ENCODE data around the gene PDLIM1. TPM values are rescaled to one million over a fixed set of nuclear protein-coding genes. Genes with fewer than 3 reads are reported as not detected.
"Not testable (repeated sequence)": the region's sequence is repeated elsewhere in the genome, so short reads cannot be mapped to it uniquely, and the experiment has no call there.

PDLIM1 gene
- polyA plus RNA-seq, 3 donors from 2014 or later: 38.9 to 72.9 (median 41.2) TPM

DNA sequence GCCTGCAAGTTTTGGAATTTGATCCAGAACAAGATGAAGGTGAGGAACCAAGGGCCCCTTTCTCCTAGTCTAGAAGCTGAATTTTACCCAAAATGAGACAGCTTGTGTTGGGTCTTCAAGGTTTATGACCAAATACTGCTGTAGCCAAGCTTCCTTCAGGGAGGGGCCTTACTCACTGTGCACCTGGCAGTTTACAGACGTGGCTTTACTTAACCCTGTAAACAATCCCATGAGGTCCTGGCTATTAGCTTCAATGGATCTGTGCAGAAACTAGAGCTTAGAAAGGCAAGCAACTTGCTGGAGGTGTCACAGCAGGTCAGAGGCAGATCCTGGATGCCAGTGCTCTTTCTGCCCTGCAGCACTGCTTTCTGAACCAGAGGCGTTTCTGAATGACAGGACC, 46.7 kb downstream of the PDLIM1 start:
- Mint-ChIP-seq H3K27me3 (ENCODE audit: low read depth in 3 of 3) (peaks cover 0 to 2% (median 2%) of the 10 kb centered on the region in 3 donors), H3K9me3 (no peaks in the 10 kb centered on the region), H3K4me1 (peaks cover 0 to 7% of the 10 kb centered on the region in 2 donors), H3K4me3 (no peak overlapping the region), H3K27ac (no peak overlapping the region), H3K36me3 (peaks cover 11 to 14% (median 11%) of the 10 kb centered on the region in 3 donors)
- DNase-seq: no peak

DNA sequence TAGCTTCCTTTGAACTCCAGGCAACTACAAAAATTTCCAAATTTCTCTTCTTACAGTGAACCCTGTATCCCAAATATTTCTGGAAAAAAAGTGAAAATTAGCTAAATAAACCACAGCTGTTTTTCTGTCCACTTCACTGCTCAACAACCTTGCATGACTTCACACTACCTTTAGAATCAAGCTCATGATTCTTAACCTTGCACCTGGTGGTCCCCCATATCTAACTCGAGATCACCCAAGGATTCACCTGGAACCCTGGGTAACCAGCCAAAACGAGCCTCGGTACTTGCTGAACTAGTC, 47.5 kb downstream of the PDLIM1 start:
- Mint-ChIP-seq H3K9me3 (no peaks in the 10 kb centered on the region), H3K4me1 (peaks cover 0 to 7% of the 10 kb centered on the region in 2 donors), H3K36me3 (peaks cover 11 to 14% (median 14%) of the 10 kb centered on the region in 3 donors), H3K27ac (peak overlapping the region in 1 of 6 donors; percentile 49), H3K4me3 (no peak overlapping the region), H3K27me3 (ENCODE audit: low read depth in 3 of 3) (peaks cover 0 to 2% (median 2%) of the 10 kb centered on the region in 3 donors)
- no peak for DNase-seq

DNA sequence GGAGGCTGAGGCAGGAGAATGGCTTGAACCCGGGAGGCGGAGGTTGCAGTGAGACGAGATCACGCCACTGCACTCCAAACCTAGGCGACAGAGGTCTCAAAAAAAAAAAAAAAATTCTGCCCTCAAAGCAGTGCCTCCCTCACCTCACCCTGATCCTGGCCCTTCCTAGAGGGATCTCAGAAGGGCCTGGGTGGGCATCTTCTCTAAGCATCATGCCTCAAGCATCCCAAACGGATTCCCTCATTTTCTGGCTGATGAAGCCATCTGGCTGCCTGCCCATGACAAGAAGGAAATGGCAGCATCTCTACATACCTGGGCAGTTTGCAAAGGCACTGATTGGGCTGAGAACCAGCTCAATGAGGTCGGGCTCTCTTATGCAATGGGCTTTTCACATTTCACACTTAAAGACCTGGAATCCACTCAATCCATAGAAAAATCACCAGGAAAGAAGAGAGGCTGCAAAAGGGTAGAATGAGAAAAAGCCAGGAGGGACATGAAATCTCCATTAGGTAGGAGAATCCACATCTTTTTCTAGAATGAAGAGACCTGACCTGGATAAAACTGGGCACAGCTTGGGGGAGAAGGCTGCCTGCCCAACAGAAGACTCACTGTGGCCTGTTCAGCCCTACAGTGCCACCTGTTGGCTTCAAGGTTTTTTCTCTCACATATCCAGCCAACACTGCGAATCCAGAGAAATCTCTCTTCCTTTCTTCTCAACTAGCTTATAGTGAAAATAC, 48.1 kb downstream of the PDLIM1 start:
- Mint-ChIP-seq H3K27ac (no peak overlapping the region), H3K4me3 (no peak overlapping the region), H3K36me3 (peaks cover 11 to 14% (median 14%) of the 10 kb centered on the region in 3 donors), H3K4me1 (peaks cover 0 to 7% of the 10 kb centered on the region in 2 donors), H3K9me3 (no peaks in the 10 kb centered on the region), H3K27me3 (ENCODE audit: low read depth in 3 of 3) (peaks cover 0 to 2% (median 0%) of the 10 kb centered on the region in 3 donors)
- DNase-seq: no peak

GRCh38 chr10:95241533-95241932, 49.3 kb downstream of the PDLIM1 start:
- Mint-ChIP-seq H3K36me3 (peaks cover 11 to 19% (median 14%) of the 10 kb centered on the region in 3 donors), H3K27ac (no peak overlapping the region), H3K27me3 (ENCODE audit: low read depth in 3 of 3) (peaks cover 0 to 2% (median 0%) of the 10 kb centered on the region in 3 donors), H3K4me3 (no peak overlapping the region), H3K4me1 (peaks cover 0 to 1% of the 10 kb centered on the region in 2 donors), H3K9me3 (no peaks in the 10 kb centered on the region)
- DNase-seq: no peak

DNA sequence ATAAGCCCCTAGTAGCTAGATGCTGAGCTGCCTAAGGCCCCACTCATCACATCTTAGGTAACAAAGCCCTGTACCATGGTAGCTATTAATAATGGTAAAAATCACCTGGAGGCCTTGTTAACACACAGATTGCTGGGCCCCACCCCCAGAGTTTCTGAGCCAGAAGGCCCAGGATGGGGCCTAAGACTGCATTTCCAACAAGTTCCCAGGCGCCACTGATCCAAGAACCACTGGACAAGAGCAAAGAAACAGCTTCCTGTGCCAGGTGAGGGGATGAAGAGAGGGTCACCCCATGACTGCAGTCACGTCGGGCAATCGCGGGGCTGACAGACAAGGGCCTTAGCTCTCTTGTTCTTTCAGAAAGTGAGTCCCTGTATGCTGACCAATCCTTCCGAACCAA, 50.0 kb downstream of the PDLIM1 start:
- DNase-seq: no peak
- H3K4me1 Mint-ChIP-seq: no peaks in the 10 kb centered on the region

DNA sequence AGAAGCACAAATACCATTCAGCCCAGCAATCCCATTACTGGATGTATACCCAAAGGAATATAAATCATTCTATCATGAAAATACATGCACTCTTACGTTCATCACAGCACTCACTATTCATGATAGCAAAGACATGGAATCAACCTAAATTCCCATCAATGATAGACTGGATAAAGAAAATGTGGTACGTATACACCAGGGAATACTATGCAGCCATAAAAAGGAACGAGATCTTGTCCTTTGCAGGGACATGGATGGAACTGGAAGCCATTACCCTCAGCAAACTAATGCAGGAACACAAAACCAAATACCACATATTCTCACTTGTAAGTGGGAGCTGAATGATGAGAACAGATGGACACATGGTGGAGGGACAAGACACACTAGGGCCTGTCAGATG, 50.7 kb downstream of the PDLIM1 start:
- not testable (repeated sequence) for DNase-seq; H3K9me3 Mint-ChIP-seq; H3K27me3 Mint-ChIP-seq (ENCODE audit: low read depth in 3 of 3); H3K4me1 Mint-ChIP-seq; H3K27ac Mint-ChIP-seq; H3K4me3 Mint-ChIP-seq
- peaks cover 18 to 27% (median 19%) of the 10 kb centered on the region in 3 donors for H3K36me3 Mint-ChIP-seq

More for the DNA sequence above, 50.0 kb downstream of the PDLIM1 start:
- H3K36me3 Mint-ChIP-seq: peaks cover 17 to 25% (median 18%) of the 10 kb centered on the region in 3 donors
- H3K27me3 Mint-ChIP-seq (ENCODE audit: low read depth in 3 of 3): peaks cover 0 to 2% (median 0%) of the 10 kb centered on the region in 3 donors
- H3K9me3 Mint-ChIP-seq: no peaks in the 10 kb centered on the region
- H3K4me3 Mint-ChIP-seq: no peak overlapping the region
- H3K27ac Mint-ChIP-seq: no peak overlapping the region

DNA sequence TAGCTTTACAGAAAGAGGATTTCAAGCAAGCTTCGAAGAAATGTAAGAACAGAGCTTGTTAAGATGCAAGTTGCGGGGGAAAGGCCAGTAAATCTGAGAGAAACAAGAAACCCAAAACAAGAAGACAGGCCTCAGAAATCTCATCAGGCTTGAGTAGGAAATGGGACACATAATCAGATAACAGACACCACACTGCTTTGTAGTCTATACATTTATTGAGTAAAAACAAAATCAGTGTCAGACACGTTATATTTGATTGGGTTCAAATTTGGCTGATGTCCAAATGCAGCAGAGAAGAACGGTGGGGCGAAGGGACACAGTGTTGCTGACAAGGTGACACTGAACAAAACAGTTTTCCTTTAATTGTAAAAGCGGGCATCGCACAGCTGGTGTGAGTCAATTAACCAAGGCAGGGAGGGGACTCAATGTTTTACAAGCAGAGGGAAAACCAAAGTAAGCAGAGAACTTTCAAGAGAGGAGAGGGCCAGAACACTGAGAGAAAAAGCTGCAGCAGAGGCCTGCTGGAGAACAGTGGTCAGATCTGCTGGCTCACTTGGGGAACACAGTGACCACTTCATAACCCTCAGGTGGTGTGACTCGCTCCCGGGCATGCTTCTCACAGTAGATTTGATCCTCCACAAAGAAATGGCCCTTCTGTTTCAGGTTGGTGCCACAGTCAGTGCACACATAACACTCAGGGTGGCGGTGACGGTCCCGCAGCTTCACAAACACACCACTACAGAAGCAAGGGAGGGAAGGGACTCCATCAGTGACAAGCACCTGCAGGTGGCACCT, 53.2 kb downstream of the PDLIM1 start:
- Mint-ChIP-seq H3K4me1 (peaks cover 0 to 1% of the 10 kb centered on the region in 2 donors), H3K27ac (no peak overlapping the region), H3K9me3 (no peaks in the 10 kb centered on the region), H3K36me3 (peaks cover 21 to 34% (median 31%) of the 10 kb centered on the region in 3 donors), H3K4me3 (no peak overlapping the region), H3K27me3 (ENCODE audit: low read depth in 3 of 3) (peaks cover 0 to 2% (median 0%) of the 10 kb centered on the region in 3 donors)
- DNase-seq: no peak

DNA sequence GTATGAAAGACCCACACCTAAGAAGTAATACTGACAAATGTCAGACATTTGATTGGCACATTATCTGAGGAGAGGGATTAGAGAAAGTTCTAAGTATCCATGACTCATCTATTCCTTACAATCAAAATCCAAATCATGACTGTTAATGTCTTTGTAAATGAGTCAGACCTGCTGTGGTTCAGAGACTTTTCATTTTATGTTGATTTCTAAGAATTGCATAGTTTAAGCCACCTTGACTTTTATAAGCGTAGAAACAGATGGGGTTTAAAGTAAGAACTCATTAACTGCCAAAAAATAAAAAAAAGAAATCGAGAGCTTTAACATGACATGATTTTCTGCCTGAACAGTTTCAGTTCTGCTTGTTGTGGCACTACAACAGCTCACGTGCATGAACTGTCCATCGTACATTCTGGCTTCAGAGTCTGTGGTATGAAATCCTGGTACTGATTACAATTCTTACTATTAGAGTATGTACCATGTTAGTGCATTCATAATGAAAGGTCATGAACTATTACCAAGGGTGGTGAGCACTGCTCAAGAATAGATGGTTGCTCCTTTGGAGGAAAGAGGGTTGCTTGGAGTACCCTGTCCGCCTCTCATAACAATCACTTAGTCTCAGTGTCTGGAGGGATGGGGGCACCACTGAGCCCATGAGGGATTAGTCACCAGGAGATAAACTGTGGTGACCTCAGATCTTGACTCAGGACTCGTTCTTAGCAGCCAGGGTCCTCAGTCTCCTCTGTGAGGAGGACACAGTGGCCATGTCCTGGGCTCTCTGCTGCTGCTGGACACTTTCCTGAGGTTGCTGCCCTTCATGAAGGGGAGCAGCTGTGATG, 54.5 kb downstream of the PDLIM1 start:
- no peaks in the 10 kb centered on the region for H3K27me3 Mint-ChIP-seq (ENCODE audit: low read depth in 3 of 3)
- H3K4me1 Mint-ChIP-seq: peaks cover 2 to 7% of the 10 kb centered on the region in 2 donors
- no peak for DNase-seq
- H3K9me3 Mint-ChIP-seq: no peaks in the 10 kb centered on the region
- no peak overlapping the region for H3K4me3 Mint-ChIP-seq
- peaks cover 21 to 33% (median 31%) of the 10 kb centered on the region in 3 donors for H3K36me3 Mint-ChIP-seq
- no peak overlapping the region for H3K27ac Mint-ChIP-seq

DNA sequence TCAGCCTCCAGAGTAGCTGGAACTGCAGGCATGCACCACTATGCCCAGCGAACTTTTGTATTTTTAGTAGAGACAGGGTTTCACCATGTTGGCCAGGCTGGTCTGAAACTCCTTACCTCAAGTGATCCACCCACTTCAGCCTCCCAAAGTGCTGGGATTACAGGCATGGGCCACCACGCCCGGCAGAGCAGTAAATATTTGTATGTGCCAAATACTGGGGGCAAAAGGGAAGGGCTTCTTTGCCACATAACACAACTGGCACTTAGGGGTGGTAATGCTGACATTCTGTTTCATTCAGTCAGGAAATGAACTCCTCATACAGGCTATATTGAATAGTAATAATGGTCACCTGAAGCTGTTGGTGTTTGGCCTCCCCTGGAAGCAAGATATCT, 55.1 kb downstream of the PDLIM1 start:
- Mint-ChIP-seq H3K4me1 (peaks cover 9 to 14% of the 10 kb centered on the region in 2 donors), H3K27me3 (ENCODE audit: low read depth in 3 of 3) (peaks cover 0 to 1% (median 1%) of the 10 kb centered on the region in 3 donors), H3K27ac (no peak overlapping the region), H3K9me3 (no peaks in the 10 kb centered on the region), H3K36me3 (peaks cover 21 to 35% (median 33%) of the 10 kb centered on the region in 3 donors), H3K4me3 (no peak overlapping the region)
- no peak for DNase-seq

DNA sequence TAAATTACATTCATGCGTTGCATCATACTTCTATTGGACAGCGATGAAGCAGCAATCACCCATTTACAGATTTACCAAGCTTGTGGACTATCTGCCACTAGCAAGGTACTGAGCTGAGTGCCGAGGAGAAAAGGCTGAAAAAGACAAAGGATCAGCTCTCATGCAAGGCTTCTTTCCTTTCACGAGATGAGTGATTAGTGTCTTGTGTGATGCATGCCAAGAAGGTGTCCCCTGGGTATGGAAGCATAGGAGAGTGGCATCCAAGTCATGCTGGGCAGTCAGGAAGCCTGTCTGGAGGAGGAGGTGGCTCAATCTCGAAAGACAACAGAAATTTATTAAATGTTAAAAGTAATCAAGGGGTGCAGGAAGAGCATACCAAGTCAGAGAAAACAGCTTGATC, 55.9 kb downstream of the PDLIM1 start:
- H3K27me3 Mint-ChIP-seq (ENCODE audit: low read depth in 3 of 3): peaks cover 0 to 5% (median 2%) of the 10 kb centered on the region in 3 donors
- H3K36me3 Mint-ChIP-seq: peaks cover 18 to 29% (median 28%) of the 10 kb centered on the region in 3 donors
- no peak overlapping the region for H3K4me3 Mint-ChIP-seq
- H3K4me1 Mint-ChIP-seq: peaks cover 15 to 21% of the 10 kb centered on the region in 2 donors
- peak overlapping the region in 1 of 6 donors; percentile 34 for H3K27ac Mint-ChIP-seq
- H3K9me3 Mint-ChIP-seq: no peaks in the 10 kb centered on the region
- DNase-seq: no peak

- Mint-ChIP-seq H3K4me3 (no peak overlapping the region), H3K36me3 (peaks cover 9 to 27% (median 23%) of the 10 kb centered on the region in 3 donors), H3K27ac (no peak overlapping the region), H3K27me3 (ENCODE audit: low read depth in 3 of 3) (peaks cover 0 to 5% (median 2%) of the 10 kb centered on the region in 3 donors), H3K4me1 (peaks cover 15 to 22% of the 10 kb centered on the region in 2 donors), H3K9me3 (no peaks in the 10 kb centered on the region)
- no peak for DNase-seq
These were observed 57.3 kb downstream of the PDLIM1 start for GRCh38 chr10:95233377-95234034.

DNA sequence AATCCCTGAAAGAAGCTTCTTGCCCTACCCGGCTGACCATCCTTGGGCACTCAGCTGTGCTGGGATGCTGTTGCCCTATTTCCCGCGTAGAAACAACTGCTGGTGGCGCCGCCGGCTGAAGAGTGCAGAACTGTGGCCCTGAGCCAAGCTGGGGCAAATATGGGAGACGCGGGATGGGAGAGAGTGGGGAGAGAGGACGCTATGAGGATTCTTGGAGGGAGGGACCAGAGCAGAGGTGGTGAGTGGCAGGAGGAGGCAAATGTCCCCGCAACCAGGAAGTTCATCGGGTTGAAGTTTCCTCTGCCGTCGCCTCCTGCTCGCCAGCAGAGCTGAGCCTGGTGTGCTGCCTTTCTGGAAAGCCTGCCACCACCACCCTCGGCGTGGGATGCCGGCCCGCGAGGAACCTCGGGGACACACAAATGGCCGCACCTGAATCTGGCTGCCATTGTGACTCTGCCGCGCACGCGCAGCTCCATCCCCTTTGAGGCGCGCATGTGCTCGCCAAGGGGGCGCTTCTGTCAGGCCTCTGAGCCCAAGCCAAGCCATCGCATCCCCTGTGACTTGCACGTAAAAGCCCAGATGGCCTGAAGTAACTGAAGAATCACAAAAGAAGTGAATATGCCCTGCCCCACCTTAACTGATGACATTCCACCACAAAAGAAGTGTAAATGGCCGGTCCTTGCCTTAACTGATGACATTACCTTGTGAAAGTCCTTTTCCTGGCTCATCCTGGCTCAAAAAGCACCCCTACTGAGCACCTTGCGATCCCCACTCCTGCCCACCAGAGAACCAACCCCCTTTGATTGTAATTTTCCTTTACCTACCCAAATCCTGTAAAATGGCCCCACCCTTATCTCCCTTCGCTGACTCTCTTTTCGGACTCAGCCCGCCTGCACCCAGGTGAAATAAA, 59.9 kb downstream of the PDLIM1 start:
- H3K27me3 Mint-ChIP-seq (ENCODE audit: low read depth in 3 of 3); H3K9me3 Mint-ChIP-seq: not testable (repeated sequence)
- Mint-ChIP-seq H3K36me3 (peaks cover 8 to 18% (median 18%) of the 10 kb centered on the region in 3 donors), H3K27ac (peak overlapping the region; percentile 49 to 90 (median 76)), H3K4me1 (peaks cover 15 to 22% of the 10 kb centered on the region in 2 donors), H3K4me3 (peak overlapping the region; percentile 89 to 93 (median 91))
- DNase-seq: peak; percentile 52 to 67 (median 54)

Measured in immature natural killer cell (primary cell).